ENCODE results near the gene LRRC75A. TPM values are rescaled to one million over a fixed set of nuclear protein-coding genes. Genes with fewer than 3 reads are reported as not detected.

LRRC75A gene
- total and polyA plus RNA-seq, 2 donors (not counting 1 experiment from before 2014, with no cell fraction given), result 0.64 to 3.1 TPM

DNA sequence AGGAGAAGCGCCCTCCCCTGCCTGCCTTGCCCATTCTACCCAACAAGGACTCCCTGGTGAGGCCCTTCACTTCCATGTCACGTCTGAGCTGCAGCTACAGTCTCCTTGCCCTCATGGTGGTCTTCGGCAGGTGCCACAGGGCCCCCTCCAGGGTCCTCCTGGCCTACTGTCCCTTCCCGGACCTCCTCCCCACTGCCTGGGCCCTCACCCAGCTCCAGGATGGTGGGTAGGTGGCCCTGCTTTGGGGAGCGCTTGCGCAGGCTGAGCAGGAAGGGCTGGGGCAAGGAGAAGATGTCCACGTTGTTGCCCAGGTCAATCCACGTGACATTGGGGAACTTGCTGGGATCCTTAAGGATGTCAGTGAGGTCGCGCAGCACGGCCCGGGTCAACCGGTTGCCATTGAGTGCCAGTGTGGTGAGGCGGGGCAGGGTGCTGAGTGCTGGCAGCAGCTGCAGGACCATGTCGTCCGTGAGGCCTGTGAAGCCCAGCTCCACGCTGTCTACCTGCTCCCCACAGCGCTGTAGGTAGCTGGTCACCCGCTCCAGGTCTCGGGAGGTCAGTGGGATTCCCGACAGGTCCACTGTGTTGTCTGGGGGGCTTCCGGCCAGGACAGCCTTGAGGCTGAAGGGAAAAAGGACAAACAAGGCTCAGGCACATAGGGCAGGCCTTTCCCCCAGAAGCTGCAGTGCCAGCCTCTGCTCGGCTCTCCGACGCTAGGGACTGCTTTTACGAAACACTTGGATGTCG is 48.3 kb downstream of the LRRC75A start:
- H2AFZ ChIP-seq (ENCODE audit: low read length), result no peak overlapping the region
- H3K4me2 ChIP-seq (ENCODE audit: extremely low read depth, insufficient read depth, low read length), result no peak overlapping the region
- peaks cover 35% of the 10 kb centered on the region for H3K36me3 ChIP-seq (ENCODE audit: control insufficient read depth, insufficient read depth, low read length)
- no peak for DNase-seq (ENCODE audit: low read depth in 2 of 2)
- H3K27ac ChIP-seq (ENCODE audit: insufficient read depth, low read length), result no peak overlapping the region
- no peak overlapping the region for H3K9ac ChIP-seq (ENCODE audit: insufficient read depth, low read length)
- no peaks in the 10 kb centered on the region for H3K27me3 ChIP-seq (ENCODE audit: control insufficient read depth, insufficient read depth, low read length)
- H3K9me3 ChIP-seq (ENCODE audit: control insufficient read depth, insufficient read depth, low read depth, low read length), result no peaks in the 10 kb centered on the region
- H3K79me2 ChIP-seq (ENCODE audit: control insufficient read depth, insufficient read depth, low read length), result peaks cover 54% of the 10 kb centered on the region
- H3K4me1 ChIP-seq (ENCODE audit: control insufficient read depth, extremely low read depth, insufficient read depth, low read length), result peaks cover 10% of the 10 kb centered on the region
- peaks cover 8% of the 10 kb centered on the region for H4K20me1 ChIP-seq (ENCODE audit: control insufficient read depth, extremely low read depth, insufficient read depth, low read length)
- TF ChIP-seq, protein P1, sequence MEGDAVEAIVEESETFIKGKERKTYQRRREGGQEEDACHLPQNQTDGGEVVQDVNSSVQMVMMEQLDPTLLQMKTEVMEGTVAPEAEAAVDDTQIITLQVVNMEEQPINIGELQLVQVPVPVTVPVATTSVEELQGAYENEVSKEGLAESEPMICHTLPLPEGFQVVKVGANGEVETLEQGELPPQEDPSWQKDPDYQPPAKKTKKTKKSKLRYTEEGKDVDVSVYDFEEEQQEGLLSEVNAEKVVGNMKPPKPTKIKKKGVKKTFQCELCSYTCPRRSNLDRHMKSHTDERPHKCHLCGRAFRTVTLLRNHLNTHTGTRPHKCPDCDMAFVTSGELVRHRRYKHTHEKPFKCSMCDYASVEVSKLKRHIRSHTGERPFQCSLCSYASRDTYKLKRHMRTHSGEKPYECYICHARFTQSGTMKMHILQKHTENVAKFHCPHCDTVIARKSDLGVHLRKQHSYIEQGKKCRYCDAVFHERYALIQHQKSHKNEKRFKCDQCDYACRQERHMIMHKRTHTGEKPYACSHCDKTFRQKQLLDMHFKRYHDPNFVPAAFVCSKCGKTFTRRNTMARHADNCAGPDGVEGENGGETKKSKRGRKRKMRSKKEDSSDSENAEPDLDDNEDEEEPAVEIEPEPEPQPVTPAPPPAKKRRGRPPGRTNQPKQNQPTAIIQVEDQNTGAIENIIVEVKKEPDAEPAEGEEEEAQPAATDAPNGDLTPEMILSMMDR (conservative IDR thresholded peaks at IDR 0.05 in 1 of 2, IDR thresholded peaks at IDR 0.05 in 1 of 2; ENCODE audit: low read depth in 1 of 2, low read length in 2 of 2), result no peak
- TF ChIP-seq EZH2 (IDR thresholded peaks at IDR 0.05; ENCODE audit: low read length, missing control alignments), result no peak
- no peak overlapping the region for H3K4me3 ChIP-seq (replicated peaks in 1 of 4; ENCODE audit: control extremely low read depth in 1 of 4, insufficient read depth in 1 of 4, low read depth in 3 of 4, low read length in 4 of 4)

DNA sequence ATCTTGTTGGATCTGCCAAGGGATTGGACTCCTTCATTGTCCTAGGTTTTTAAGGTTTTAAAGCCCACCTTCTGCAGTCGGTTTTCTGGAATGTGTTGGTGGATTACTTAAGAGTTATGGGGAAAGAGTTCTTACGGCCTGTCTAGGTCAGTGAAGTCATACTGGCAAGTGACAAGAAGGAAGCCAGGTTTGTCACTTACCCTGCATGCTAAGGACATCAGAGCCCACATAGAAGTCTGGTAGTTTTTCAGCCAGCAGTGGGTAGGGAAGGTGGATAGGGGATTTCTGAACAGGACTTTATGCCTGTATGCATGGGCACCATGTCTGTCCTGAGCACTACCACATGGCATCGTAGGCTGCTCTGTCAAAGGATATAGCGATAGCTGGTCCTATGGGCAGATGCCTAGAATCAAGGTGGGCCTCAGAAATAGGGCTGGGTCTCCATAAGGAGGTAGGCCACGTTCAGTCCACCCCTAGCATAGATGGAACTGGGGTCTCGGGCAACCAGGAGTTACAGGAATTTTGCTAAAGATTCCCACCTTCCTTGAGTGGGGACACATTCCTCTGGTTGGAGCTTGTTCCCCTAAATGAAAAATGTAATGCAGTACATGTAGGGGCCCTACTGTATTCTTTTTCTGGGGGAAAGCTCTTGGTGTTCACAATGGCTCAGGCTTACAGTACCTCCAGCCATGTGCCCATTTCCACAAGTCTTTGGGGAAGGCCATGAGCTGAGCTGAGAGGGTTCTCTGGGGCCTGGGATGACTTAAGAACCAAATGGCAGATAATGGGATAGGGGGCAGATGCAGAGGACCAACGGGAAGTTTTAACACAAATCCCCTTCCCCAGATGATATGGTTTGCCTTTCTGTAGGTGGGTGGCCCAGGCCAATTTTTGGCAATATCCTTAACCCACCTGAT is 49.1 kb downstream of the LRRC75A start:
- Histone ChIP-seq H4K20me1 (ENCODE audit: control insufficient read depth, extremely low read depth, insufficient read depth, low read length) (peaks cover 8% of the 10 kb centered on the region), H3K4me2 (ENCODE audit: extremely low read depth, insufficient read depth, low read length) (no peak overlapping the region), H3K79me2 (ENCODE audit: control insufficient read depth, insufficient read depth, low read length) (peaks cover 54% of the 10 kb centered on the region), H2AFZ (ENCODE audit: low read length) (no peak overlapping the region), H3K9ac (ENCODE audit: insufficient read depth, low read length) (no peak overlapping the region), H3K4me3 (replicated peaks in 1 of 4; ENCODE audit: control extremely low read depth in 1 of 4, insufficient read depth in 1 of 4, low read depth in 3 of 4, low read length in 4 of 4) (peak overlapping the region in 1 of 4 experiments; percentile 86), H3K27ac (ENCODE audit: insufficient read depth, low read length) (peak overlapping the region; percentile 29), H3K27me3 (ENCODE audit: control insufficient read depth, insufficient read depth, low read length) (no peaks in the 10 kb centered on the region), H3K9me3 (ENCODE audit: control insufficient read depth, insufficient read depth, low read depth, low read length) (no peaks in the 10 kb centered on the region), H3K4me1 (ENCODE audit: control insufficient read depth, extremely low read depth, insufficient read depth, low read length) (peaks cover 13% of the 10 kb centered on the region), H3K36me3 (ENCODE audit: control insufficient read depth, insufficient read depth, low read length) (peaks cover 32% of the 10 kb centered on the region)
- TF ChIP-seq, protein P1 (conservative IDR thresholded peaks at IDR 0.05 in 1 of 2, IDR thresholded peaks at IDR 0.05 in 1 of 2; ENCODE audit: low read depth in 1 of 2, low read length in 2 of 2), result no peak
- TF ChIP-seq EZH2 (IDR thresholded peaks at IDR 0.05; ENCODE audit: low read length, missing control alignments), result no peak
- peak in 1 of 2 donors; percentile 15 for DNase-seq (ENCODE audit: low read depth in 2 of 2)

DNA sequence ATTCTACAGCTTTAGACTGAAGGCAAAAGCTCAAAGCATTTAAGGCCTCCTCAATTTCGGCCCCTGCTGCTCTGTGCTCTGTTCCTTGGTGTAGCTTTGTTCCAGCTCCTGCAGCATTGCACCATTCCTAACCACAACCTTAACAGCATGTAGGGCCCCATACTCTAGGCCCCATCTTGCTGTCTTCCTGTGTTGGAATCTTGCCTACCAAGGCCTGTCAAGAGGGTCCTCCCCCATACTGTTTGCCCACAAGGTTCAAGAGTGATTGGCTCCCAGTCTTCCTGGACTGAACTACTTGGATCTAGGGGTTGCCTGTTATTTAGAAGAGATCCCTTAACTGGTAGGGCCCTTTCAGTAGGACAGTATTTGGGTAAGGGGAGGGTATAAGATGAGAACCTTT is 49.9 kb downstream of the LRRC75A start:
- no peak for TF ChIP-seq EZH2 (IDR thresholded peaks at IDR 0.05; ENCODE audit: low read length, missing control alignments)
- TF ChIP-seq, protein P1 (conservative IDR thresholded peaks at IDR 0.05 in 1 of 2, IDR thresholded peaks at IDR 0.05 in 1 of 2; ENCODE audit: low read depth in 1 of 2, low read length in 2 of 2), result no peak
- Histone ChIP-seq H3K9me3 (ENCODE audit: control insufficient read depth, insufficient read depth, low read depth, low read length) (no peaks in the 10 kb centered on the region), H3K9ac (ENCODE audit: insufficient read depth, low read length) (no peak overlapping the region), H3K4me2 (ENCODE audit: extremely low read depth, insufficient read depth, low read length) (peak overlapping the region; percentile 80), H3K79me2 (ENCODE audit: control insufficient read depth, insufficient read depth, low read length) (peaks cover 54% of the 10 kb centered on the region), H3K4me1 (ENCODE audit: control insufficient read depth, extremely low read depth, insufficient read depth, low read length) (peaks cover 13% of the 10 kb centered on the region), H4K20me1 (ENCODE audit: control insufficient read depth, extremely low read depth, insufficient read depth, low read length) (peaks cover 8% of the 10 kb centered on the region), H3K27me3 (ENCODE audit: control insufficient read depth, insufficient read depth, low read length) (no peaks in the 10 kb centered on the region), H3K27ac (ENCODE audit: insufficient read depth, low read length) (no peak overlapping the region), H2AFZ (ENCODE audit: low read length) (no peak overlapping the region), H3K36me3 (ENCODE audit: control insufficient read depth, insufficient read depth, low read length) (peaks cover 31% of the 10 kb centered on the region), H3K4me3 (replicated peaks in 1 of 4; ENCODE audit: control extremely low read depth in 1 of 4, insufficient read depth in 1 of 4, low read depth in 3 of 4, low read length in 4 of 4) (peak overlapping the region in 3 of 4 experiments; percentile 11 to 86 (median 13))
- peak; percentile 41 to 58 for DNase-seq (ENCODE audit: low read depth in 2 of 2)
